Stimulated activated CD8-positive, alpha-beta memory T cell treated with anti-CD3 and anti-CD28 coated beads, Interleukin-2, amount 100 ng/mL, for 1 hour (primary cell): ENCODE results near the gene OXSR1.
A peak's percentile ranks its signal among the peaks of the same experiment; 100 is the strongest.

ENCODE experiments used
- DNase-seq, 2 donors: peaks; one replicate each; pipeline ENCODE4 v3.0.0-alpha.2; 2020; ENCODE audit warnings: low read depth in 2 of 2

The OXSR1 gene

GRCh38 chr3:38164952-38165721 lies at the start of gene OXSR1:
TSS of gene OXSR1 (plus strand) at chr3:38165537. CDS start at chr3:38165877, 340 bp downstream.
- DNase-seq = peak; percentile 93 to 96

GRCh38 chr3:38115645-38116427 lies 49.5 kb upstream of the OXSR1 start:
- DNase-seq = no peak

- no peak for DNase-seq
These were observed 48.7 kb upstream of the OXSR1 start for GRCh38 chr3:38116471-38117162.

GRCh38 chr3:38117163-38117716 lies 48.1 kb upstream of the OXSR1 start:
- DNase-seq = no peak

GRCh38 chr3:38117748-38118420 lies 47.5 kb upstream of the OXSR1 start:
- peak; percentile 27 to 50 for DNase-seq

DNA sequence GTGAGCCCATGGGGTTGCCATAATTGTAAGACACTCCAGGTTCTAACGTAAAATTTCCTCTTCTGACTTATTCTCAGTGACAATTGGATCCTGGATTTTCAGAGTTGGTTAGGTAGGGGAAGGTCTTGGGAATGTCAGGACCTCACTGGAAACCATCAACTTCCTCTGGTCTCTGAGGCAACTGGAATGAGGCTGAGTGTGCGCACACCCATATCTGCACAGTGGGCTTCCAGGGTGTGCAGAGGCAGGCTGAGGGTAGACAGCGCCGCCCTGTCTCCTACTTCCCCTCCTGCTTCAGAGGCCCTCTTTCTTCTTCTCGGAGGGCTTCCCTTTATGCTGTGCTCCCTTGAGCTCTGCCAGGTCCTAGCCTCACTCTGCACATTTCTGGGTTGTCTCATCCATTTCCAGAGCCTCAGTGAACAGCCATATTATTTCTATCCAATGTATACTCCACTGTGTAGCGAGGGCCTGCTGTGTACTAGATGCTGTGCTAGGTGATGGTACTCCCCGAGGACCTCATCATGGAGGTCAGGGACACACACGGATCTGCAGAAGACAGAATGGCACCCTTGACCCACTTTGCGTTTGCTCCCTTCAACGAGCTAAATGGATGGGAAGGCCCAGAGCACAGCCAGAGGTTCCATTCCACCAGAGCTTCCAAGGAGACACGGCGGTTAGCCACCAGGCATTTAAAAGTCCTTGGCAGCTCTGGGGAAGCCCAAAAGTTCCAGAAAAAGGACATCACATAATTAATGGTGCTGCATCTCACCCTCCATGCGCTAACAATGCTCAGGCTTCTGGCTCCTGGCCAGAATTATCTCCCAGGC lies 46.7 kb upstream of the OXSR1 start:
- DNase-seq = no peak

- no peak for DNase-seq
These were observed 46.1 kb upstream of the OXSR1 start for GRCh38 chr3:38119248-38119544.

- DNase-seq = no peak
These were observed 45.3 kb upstream of the OXSR1 start for GRCh38 chr3:38119821-38120692.

DNA sequence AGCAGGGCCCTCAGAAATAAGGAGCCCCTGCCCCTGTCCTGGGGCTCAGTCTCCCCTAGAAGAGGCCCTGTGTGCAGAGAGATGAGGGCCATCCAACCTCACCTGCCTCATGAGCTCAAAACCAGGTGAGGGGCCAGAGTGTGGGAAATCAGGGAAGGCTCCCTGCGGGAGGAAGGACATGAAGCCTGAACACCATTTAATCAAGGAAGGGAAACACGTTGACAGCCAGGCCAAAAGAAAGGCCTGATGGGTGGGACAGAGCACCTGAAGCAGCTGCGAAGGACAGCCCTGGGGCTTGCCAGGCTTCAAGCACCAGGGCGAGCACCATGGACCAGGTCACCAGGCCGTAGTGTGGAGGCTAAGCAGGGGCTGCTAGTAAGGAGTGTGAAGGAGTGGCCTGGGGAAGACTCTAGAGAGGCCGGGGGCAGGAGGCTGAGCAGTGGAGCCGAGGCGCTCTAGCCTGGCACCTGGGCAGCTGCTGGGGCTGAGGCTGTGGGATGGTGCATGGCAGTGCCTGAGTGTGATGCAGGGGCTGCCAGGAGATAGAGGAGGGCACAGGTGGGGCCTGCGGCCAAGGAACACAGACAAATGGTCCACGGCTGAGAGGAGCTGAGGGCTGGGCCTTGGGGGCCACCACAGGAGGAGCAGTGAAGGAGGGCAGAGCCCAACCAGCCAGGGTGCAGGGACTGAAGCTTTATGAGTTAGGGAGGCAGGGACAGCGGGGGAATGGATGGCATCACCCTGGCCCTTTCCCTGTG lies 44.5 kb upstream of the OXSR1 start:
- no peak for DNase-seq

DNA sequence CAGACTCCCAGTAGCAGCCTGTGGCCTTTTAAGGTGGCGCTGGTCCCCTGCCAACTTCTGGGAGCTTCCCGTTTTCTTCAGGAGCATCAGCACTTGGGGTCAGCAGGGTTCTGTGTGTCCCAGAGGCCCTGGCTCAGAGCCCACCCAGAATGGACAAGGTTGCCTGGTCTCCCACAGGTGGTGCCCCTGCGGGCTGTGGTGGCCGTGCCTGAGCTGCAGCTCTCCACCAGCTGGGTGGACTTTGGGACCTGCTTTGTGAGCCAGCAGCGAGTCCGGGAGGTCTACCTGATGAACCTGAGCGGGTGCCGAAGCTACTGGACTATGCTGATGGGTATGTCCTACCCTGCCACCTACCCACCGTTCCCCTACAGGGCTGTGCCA lies 43.9 kb upstream of the OXSR1 start:
- no peak for DNase-seq

GRCh38 chr3:38121832-38122461 lies 43.4 kb upstream of the OXSR1 start:
- no peak for DNase-seq

- DNase-seq = no peak
These were observed 42.5 kb upstream of the OXSR1 start for GRCh38 chr3:38122712-38123290.

- DNase-seq = no peak
These were observed 40.8 kb upstream of the OXSR1 start for GRCh38 chr3:38124324-38125122.

DNA sequence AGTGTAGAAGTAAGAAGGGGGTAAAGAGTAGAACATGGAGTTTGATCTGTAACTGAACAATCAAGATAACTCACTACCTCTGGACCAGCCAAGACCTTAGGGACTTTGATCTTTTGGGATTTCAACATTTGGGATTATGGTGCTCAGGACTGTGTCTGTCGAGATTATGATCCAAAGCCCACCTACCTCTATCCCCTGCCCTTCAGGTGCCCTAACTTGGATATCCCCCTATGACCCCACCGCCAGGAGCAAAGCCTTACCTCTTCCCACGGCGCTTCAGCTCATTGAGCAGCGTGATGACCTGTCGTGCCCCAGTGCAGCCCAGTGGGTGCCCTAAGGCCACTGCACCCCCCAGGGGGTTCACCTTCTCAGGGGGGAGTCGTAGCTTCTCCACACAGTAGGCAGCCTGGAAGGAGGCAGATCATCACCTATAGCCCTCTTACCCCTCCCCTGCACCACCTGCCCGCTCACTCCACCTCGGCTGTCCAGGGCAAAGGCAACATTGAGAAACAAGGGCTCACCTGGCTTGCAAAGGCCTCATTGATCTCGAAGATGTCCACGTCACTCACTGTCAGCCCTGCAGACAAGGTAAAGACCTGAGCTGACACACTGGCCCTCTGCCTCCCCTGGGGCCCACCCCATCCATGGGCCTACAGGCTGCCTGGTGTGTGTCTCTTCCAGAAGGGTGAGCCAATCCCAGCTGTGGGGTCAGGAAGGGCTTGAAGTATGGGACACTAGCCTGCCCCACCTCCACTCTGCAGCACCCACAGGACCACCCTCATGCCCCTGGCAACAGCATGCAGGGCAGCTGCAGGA lies 39.8 kb upstream of the OXSR1 start:
- no peak for DNase-seq

DNA sequence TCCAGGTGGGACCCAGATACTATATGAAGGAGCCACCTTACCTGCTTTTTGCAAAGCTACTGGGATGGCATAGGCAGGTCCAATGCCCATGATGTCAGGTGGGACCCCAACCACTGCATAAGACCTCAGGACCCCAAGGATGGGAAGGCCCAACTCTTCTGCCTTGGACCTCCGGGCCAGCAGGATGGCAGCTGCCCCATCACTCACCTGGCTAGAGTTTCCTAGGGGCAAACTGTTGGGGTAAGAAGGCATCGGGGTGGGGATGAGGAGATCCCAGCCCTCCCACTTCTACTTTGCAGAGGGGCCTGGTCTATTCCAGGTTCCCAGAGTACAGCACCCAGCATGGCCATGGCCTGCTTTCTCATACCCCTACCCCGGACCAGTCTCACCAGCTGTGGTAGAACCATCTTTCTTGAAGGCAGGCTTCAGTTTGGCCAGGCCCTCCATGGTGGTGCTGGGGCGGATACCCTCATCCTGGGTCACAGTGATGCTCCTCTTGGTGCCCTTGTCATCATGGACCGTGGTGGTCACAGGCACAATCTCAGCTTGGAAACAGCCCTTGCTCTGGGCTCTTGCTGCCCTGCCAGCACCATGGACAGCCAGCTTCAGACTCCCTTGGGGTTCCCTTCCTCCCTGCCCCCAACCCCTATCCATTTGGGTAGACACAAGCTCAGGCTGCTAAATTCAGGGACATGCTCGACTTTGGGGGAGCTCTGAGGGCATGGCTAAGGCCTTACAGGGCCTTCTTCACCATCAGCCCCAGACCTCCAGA lies 39.0 kb upstream of the OXSR1 start:
- DNase-seq = no peak
